HG03139 (cell line): ENCODE results near the gene FBXO9.

Source experiments
- ATAC-seq: cut with Tn5 transposase; IDR thresholded peaks from one replicate; pipeline ENCODE4 v1.9.1; 2021; ENCODE audit not compliant: unreplicated experiment

The FBXO9 gene

GRCh38 chr6:53130569-53131290 is 65.5 kb downstream of the FBXO9 start:
- ATAC-seq, result no peak

GRCh38 chr6:53133961-53134360 is 68.8 kb downstream of the FBXO9 start:
- ATAC-seq, result no peak

- ATAC-seq, result no peak
Measured at GRCh38 chr6:53134601-53135235, 69.5 kb downstream of the FBXO9 start.

GRCh38 chr6:53136000-53136609 is 70.9 kb downstream of the FBXO9 start:
- no peak for ATAC-seq

GRCh38 chr6:53139841-53140413 is 74.7 kb downstream of the FBXO9 start:
- no peak for ATAC-seq

GRCh38 chr6:53142810-53143209 is 77.6 kb downstream of the FBXO9 start:
- no peak for ATAC-seq

- ATAC-seq, result no peak
Measured at GRCh38 chr6:53143710-53144109, 78.5 kb downstream of the FBXO9 start.

- ATAC-seq, result no peak
Measured at GRCh38 chr6:53144802-53145201, 79.6 kb downstream of the FBXO9 start.

- no peak for ATAC-seq
Measured at GRCh38 chr6:53148684-53149083, 83.5 kb downstream of the FBXO9 start, which contains the start of gene GCM1. TSS of gene GCM1 (minus strand) at chr6:53148841. CDS start at chr6:53145632, 3,209 bp downstream.
